GM12878 (cell line): ENCODE data around the gene SSR3. TPM values are rescaled to one million over a fixed set of nuclear protein-coding genes. Genes with fewer than 3 reads are reported as not detected.

ENCODE experiments used
- CREB1 ChIP-seq: IDR thresholded peaks from 2 replicates; pipeline ENCODE4 v1.6.1; 2012; ENCODE audit warnings: low read depth, mild to moderate bottlenecking, inconsistent platforms
- ETV6 ChIP-seq, 2 experiments: fragments of 450-650 bp in 1 of 2; IDR thresholded peaks in 1 of 2; conservative IDR thresholded peaks in 1 of 2; 2 replicates each; pipeline ENCODE4 v1.6.1; 2014; ENCODE audit warnings: antibody characterized with exemption in 1 of 2, borderline replicate concordance in 1 of 2, low read depth in 1 of 2, mild to moderate bottlenecking in 1 of 2, moderate library complexity in 1 of 2
- FOXK2 ChIP-seq: fragments of 450-650 bp; IDR thresholded peaks from 2 replicates; pipeline ENCODE4 v1.6.1; 2017; ENCODE audit warnings: mild to moderate bottlenecking, moderate library complexity
- HDAC2 ChIP-seq: fragments of 200-600 bp; sonication (generic); IDR thresholded peaks from 2 replicates; pipeline ENCODE4 v1.6.1; 2017
- MXI1 ChIP-seq: fragments of 150-350 bp; IDR thresholded peaks from 2 replicates; pipeline ENCODE4 v1.6.1; 2011; ENCODE audit warnings: low read depth, mild to moderate bottlenecking, inconsistent platforms, low read length, improper control_type of control experiment
- PAX8 ChIP-seq: fragments of 450-650 bp; IDR thresholded peaks from 2 replicates; pipeline ENCODE4 v1.6.1; 2017; ENCODE audit warnings: mild to moderate bottlenecking, moderate library complexity
- POLR2AphosphoS2 ChIP-seq: IDR thresholded peaks from 2 replicates; pipeline ENCODE4 v1.6.1; 2011; ENCODE audit warnings: low read depth, mild to moderate bottlenecking, low read length, improper control_type of control experiment, moderate library complexity
- RB1 ChIP-seq: fragments of 450-650 bp; formaldehyde crosslinking; IDR thresholded peaks from 2 replicates; pipeline ENCODE4 v1.6.1; 2017; ENCODE audit warnings: mild to moderate bottlenecking, borderline replicate concordance
- RELB ChIP-seq: fragments of 450-650 bp; IDR thresholded peaks from 2 replicates; pipeline ENCODE4 v1.6.1; 2017; ENCODE audit warnings: low read depth, mild to moderate bottlenecking, moderate library complexity
- SMARCA5 ChIP-seq: fragments of 450-650 bp; IDR thresholded peaks from 2 replicates; pipeline ENCODE4 v1.6.1; 2017; ENCODE audit warnings: mild to moderate bottlenecking
- TCF12 ChIP-seq: IDR thresholded peaks from 2 replicates; pipeline ENCODE4 v1.6.1; 2011; ENCODE audit warnings: low read depth, mild to moderate bottlenecking, low read length
- ZNF207 ChIP-seq: fragments of 450-650 bp; IDR thresholded peaks from 2 replicates; pipeline ENCODE4 v1.6.1; 2014; ENCODE audit warnings: antibody characterized with exemption, mild to moderate bottlenecking, borderline replicate concordance
- ZZZ3 ChIP-seq: IDR thresholded peaks from 2 replicates; pipeline ENCODE4 v1.6.1; 2011; ENCODE audit warnings: low read depth; ENCODE audit not compliant: control insufficient read depth, insufficient read length
- polyA plus RNA-seq, 11 experiments: library from polyadenylated mRNA; depleted of rRNA in 4 of 11; unstranded in 6 of 11; stranded (reverse) in 5 of 11; fragments of >200 nt; fragmentation: Nextera tagmentation in 4 of 11; fragmentation: Illumina TruSeq in 1 of 11; extraction: Ambion mirVana in 4 of 11; extraction: Trizol in 1 of 11; gene quantifications; 1 replicate in 1 of 11; 2 replicates in 10 of 11; pipeline versions ENCODE4 v1.2.1 to v1.2.3, GENCODE V29; 2011 to 2016; ENCODE audit warnings: inconsistent platforms in 2 of 11, missing spikeins in 2 of 11, low read depth in 1 of 11
- total RNA-seq, 4 experiments: library from RNA; depleted of rRNA in 3 of 4; stranded (reverse); fragments of >200 nt in 3 of 4; fragmentation: Illumina TruSeq in 1 of 4; extraction: Trizol in 1 of 4; gene quantifications; 2 replicates each; pipeline versions ENCODE4 v1.2.1 to v1.2.3, GENCODE V29; 2013 to 2021
- TF ChIP-seq, protein P1 (sequence below): fragments of 450-650 bp; IDR thresholded peaks from 2 replicates; pipeline ENCODE4 v1.6.1; 2018; ENCODE audit warnings: borderline replicate concordance, mild to moderate bottlenecking; ENCODE audit not compliant: partially characterized antibody
- TF ChIP-seq, protein P2 (sequence below): IDR thresholded peaks from 2 replicates; pipeline ENCODE4 v1.6.1; 2012; ENCODE audit warnings: low read length, inconsistent platforms
- TF ChIP-seq, protein P3 (sequence below): fragments of 450-650 bp; IDR thresholded peaks from 2 replicates; pipeline ENCODE4 v1.6.1; 2014; ENCODE audit warnings: mild to moderate bottlenecking
- TF ChIP-seq, protein P4 (sequence below): fragments of 150-350 bp; IDR thresholded peaks from 2 replicates; pipeline ENCODE4 v1.6.1; 2016; ENCODE audit warnings: low read depth, low read length
- TF ChIP-seq, protein P5 (sequence below): IDR thresholded peaks from 2 replicates; pipeline ENCODE4 v1.6.1; 2012; ENCODE audit warnings: low read depth, low read length, improper control_type of control experiment

Gene SSR3
- total and polyA plus RNA-seq, 10 of the 15 experiments (the other 5 are each of a cell fraction or from before 2014, with no cell fraction given): 133 to 345 (median 191) TPM

- TF ChIP-seq, protein P1, sequence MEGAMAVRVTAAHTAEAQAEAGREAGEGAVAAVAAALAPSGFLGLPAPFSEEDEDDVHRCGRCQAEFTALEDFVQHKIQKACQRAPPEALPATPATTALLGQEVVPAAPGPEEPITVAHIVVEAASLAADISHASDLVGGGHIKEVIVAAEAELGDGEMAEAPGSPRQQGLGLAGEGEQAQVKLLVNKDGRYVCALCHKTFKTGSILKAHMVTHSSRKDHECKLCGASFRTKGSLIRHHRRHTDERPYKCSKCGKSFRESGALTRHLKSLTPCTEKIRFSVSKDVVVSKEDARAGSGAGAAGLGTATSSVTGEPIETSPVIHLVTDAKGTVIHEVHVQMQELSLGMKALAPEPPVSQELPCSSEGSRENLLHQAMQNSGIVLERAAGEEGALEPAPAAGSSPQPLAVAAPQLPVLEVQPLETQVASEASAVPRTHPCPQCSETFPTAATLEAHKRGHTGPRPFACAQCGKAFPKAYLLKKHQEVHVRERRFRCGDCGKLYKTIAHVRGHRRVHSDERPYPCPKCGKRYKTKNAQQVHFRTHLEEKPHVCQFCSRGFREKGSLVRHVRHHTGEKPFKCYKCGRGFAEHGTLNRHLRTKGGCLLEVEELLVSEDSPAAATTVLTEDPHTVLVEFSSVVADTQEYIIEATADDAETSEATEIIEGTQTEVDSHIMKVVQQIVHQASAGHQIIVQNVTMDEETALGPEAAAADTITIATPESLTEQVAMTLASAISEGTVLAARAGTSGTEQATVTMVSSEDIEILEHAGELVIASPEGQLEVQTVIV: peak; percentile 97
- peak; percentile 62; the same call in 1 of the 2 replicates for TF ChIP-seq ZNF207
- no peak for TF ChIP-seq ZZZ3
- TF ChIP-seq RELB: 0 out of 2 replicates have a peak, but pooled peaks have one; percentile 41
- TF ChIP-seq RB1: peak; percentile 66; the same call in 1 of the 2 replicates
- no peak for TF ChIP-seq HDAC2
- TF ChIP-seq, protein P2, sequence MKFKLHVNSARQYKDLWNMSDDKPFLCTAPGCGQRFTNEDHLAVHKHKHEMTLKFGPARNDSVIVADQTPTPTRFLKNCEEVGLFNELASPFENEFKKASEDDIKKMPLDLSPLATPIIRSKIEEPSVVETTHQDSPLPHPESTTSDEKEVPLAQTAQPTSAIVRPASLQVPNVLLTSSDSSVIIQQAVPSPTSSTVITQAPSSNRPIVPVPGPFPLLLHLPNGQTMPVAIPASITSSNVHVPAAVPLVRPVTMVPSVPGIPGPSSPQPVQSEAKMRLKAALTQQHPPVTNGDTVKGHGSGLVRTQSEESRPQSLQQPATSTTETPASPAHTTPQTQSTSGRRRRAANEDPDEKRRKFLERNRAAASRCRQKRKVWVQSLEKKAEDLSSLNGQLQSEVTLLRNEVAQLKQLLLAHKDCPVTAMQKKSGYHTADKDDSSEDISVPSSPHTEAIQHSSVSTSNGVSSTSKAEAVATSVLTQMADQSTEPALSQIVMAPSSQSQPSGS: 0 out of 2 replicates have a peak, but pooled peaks have one; percentile 25
- peak; percentile 83 for TF ChIP-seq CREB1
- 0 out of 2 replicates have a peak, but pooled peaks have one; percentile 15 for TF ChIP-seq TCF12
- no peak for TF ChIP-seq FOXK2
- TF ChIP-seq ETV6 (conservative IDR thresholded peaks at IDR 0.05 in 1 of 2, IDR thresholded peaks at IDR 0.05 in 1 of 2; ENCODE audit: borderline replicate concordance in 1 of 2, low read depth in 1 of 2): no peak
- TF ChIP-seq POLR2AphosphoS2: 0 out of 2 replicates have a peak, but pooled peaks have one; percentile 49
- TF ChIP-seq MXI1: peak; percentile 89; the same call in 1 of the 2 replicates
- TF ChIP-seq PAX8: no peak
- TF ChIP-seq SMARCA5: peak; percentile 70; the same call in 1 of the 2 replicates
- TF ChIP-seq, protein P3, sequence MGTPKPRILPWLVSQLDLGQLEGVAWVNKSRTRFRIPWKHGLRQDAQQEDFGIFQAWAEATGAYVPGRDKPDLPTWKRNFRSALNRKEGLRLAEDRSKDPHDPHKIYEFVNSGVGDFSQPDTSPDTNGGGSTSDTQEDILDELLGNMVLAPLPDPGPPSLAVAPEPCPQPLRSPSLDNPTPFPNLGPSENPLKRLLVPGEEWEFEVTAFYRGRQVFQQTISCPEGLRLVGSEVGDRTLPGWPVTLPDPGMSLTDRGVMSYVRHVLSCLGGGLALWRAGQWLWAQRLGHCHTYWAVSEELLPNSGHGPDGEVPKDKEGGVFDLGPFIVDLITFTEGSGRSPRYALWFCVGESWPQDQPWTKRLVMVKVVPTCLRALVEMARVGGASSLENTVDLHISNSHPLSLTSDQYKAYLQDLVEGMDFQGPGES: peak; percentile 90
- TF ChIP-seq, protein P4, sequence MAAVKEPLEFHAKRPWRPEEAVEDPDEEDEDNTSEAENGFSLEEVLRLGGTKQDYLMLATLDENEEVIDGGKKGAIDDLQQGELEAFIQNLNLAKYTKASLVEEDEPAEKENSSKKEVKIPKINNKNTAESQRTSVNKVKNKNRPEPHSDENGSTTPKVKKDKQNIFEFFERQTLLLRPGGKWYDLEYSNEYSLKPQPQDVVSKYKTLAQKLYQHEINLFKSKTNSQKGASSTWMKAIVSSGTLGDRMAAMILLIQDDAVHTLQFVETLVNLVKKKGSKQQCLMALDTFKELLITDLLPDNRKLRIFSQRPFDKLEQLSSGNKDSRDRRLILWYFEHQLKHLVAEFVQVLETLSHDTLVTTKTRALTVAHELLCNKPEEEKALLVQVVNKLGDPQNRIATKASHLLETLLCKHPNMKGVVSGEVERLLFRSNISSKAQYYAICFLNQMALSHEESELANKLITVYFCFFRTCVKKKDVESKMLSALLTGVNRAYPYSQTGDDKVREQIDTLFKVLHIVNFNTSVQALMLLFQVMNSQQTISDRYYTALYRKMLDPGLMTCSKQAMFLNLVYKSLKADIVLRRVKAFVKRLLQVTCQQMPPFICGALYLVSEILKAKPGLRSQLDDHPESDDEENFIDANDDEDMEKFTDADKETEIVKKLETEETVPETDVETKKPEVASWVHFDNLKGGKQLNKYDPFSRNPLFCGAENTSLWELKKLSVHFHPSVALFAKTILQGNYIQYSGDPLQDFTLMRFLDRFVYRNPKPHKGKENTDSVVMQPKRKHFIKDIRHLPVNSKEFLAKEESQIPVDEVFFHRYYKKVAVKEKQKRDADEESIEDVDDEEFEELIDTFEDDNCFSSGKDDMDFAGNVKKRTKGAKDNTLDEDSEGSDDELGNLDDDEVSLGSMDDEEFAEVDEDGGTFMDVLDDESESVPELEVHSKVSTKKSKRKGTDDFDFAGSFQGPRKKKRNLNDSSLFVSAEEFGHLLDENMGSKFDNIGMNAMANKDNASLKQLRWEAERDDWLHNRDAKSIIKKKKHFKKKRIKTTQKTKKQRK: peak; percentile 64; the same call in 1 of the 2 replicates
- TF ChIP-seq, protein P5, sequence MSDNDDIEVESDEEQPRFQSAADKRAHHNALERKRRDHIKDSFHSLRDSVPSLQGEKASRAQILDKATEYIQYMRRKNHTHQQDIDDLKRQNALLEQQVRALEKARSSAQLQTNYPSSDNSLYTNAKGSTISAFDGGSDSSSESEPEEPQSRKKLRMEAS: peak; percentile 72; the same call in 1 of the 2 replicates
Observed at GRCh38 chr3:156554842-156555687, at the start of gene SSR3 (continued).
